ENCODE data around the gene ARHGAP31.
"Not testable (repeated sequence)": the region's sequence is repeated elsewhere in the genome, so short reads cannot be mapped to it uniquely, and the experiment has no call there.

The ARHGAP31 gene

GRCh38 chr3:119322021-119322834 lies 28.0 kb downstream of the ARHGAP31 start:
- DNase-seq, result peak in 1 of 5 donors; percentile 1

- peak; percentile 80 to 94 (median 86) for DNase-seq
Observed at GRCh38 chr3:119322835-119323722, 28.9 kb downstream of the ARHGAP31 start.

- no peak for DNase-seq
Observed at GRCh38 chr3:119323723-119324085, 29.5 kb downstream of the ARHGAP31 start.

GRCh38 chr3:119324899-119325298 lies 30.7 kb downstream of the ARHGAP31 start:
- peak in 1 of 5 donors; percentile 5 for DNase-seq

GRCh38 chr3:119326976-119327375 lies 32.8 kb downstream of the ARHGAP31 start:
- no peak for DNase-seq

- no peak for DNase-seq
Observed at GRCh38 chr3:119329551-119329950, 35.4 kb downstream of the ARHGAP31 start.

- no peak for DNase-seq
Observed at GRCh38 chr3:119330181-119330580, 36.0 kb downstream of the ARHGAP31 start.

- no peak for DNase-seq
Observed at GRCh38 chr3:119330858-119331257, 36.7 kb downstream of the ARHGAP31 start.

GRCh38 chr3:119331661-119332060 lies 37.5 kb downstream of the ARHGAP31 start:
- no peak for DNase-seq

GRCh38 chr3:119333773-119334509 lies 39.8 kb downstream of the ARHGAP31 start:
- DNase-seq, result no peak

GRCh38 chr3:119336823-119337222 lies 42.6 kb downstream of the ARHGAP31 start:
- DNase-seq, result no peak

GRCh38 chr3:119337407-119337806 lies 43.2 kb downstream of the ARHGAP31 start:
- DNase-seq, result not testable (repeated sequence)

- DNase-seq, result no peak
Observed at GRCh38 chr3:119338754-119339153, 44.6 kb downstream of the ARHGAP31 start.

- DNase-seq, result no peak
Observed at GRCh38 chr3:119340014-119340413, 45.8 kb downstream of the ARHGAP31 start.

- DNase-seq, result no peak
Observed at GRCh38 chr3:119340446-119340845, 46.3 kb downstream of the ARHGAP31 start.

GRCh38 chr3:119342176-119342575 lies 48.0 kb downstream of the ARHGAP31 start:
- no peak for DNase-seq

GRCh38 chr3:119343719-119344118 lies 49.5 kb downstream of the ARHGAP31 start:
- DNase-seq, result no peak

- DNase-seq, result no peak
Observed at GRCh38 chr3:119346076-119346496, 51.9 kb downstream of the ARHGAP31 start.

- no peak for DNase-seq
Observed at GRCh38 chr3:119347036-119347435, 52.9 kb downstream of the ARHGAP31 start.

- no peak for DNase-seq
Observed at GRCh38 chr3:119349354-119350041, 55.3 kb downstream of the ARHGAP31 start.

- no peak for DNase-seq
Observed at GRCh38 chr3:119350114-119350513, 55.9 kb downstream of the ARHGAP31 start.

GRCh38 chr3:119351581-119351980 lies 57.4 kb downstream of the ARHGAP31 start:
- no peak for DNase-seq

Data from T-helper 1 cell (primary cell).